HG03039 (cell line): Measurements from ENCODE around the gene BCL10.
A peak's percentile ranks its signal among the peaks of the same experiment; 100 is the strongest.

ENCODE experiments used
- ATAC-seq: cut with Tn5 transposase; IDR thresholded peaks from one replicate; pipeline ENCODE4 v1.9.1; 2021; ENCODE audit warnings: mild to moderate bottlenecking, moderate library complexity; ENCODE audit not compliant: unreplicated experiment

Gene BCL10

GRCh38 chr1:85276215-85276977 is at the start of gene BCL10:
BCL10 (minus strand) TSS chr1:85276632; CDS start chr1:85276352, 280 bp downstream.
- ATAC-seq = peak; percentile 96

- ATAC-seq = no peak
Observed at GRCh38 chr1:85325920-85326319, 49.5 kb upstream of the BCL10 start.

GRCh38 chr1:85323770-85324169 is 47.3 kb upstream of the BCL10 start:
- no peak for ATAC-seq

GRCh38 chr1:85322655-85323054 is 46.2 kb upstream of the BCL10 start:
- no peak for ATAC-seq

GRCh38 chr1:85321237-85321964 is 45.0 kb upstream of the BCL10 start:
- peak; percentile 88 for ATAC-seq

GRCh38 chr1:85320371-85321131 is 44.1 kb upstream of the BCL10 start:
- no peak for ATAC-seq

GRCh38 chr1:85319931-85320330 is 43.5 kb upstream of the BCL10 start:
- ATAC-seq = no peak

GRCh38 chr1:85319491-85319890 is 43.1 kb upstream of the BCL10 start:
- ATAC-seq = no peak

- ATAC-seq = no peak
Observed at GRCh38 chr1:85318217-85318616, 41.8 kb upstream of the BCL10 start.

- ATAC-seq = no peak
Observed at GRCh38 chr1:85317560-85317959, 41.1 kb upstream of the BCL10 start.

- no peak for ATAC-seq
Observed at GRCh38 chr1:85316321-85316720, 39.9 kb upstream of the BCL10 start.

GRCh38 chr1:85315789-85316188 is 39.4 kb upstream of the BCL10 start:
- ATAC-seq = no peak

- no peak for ATAC-seq
Observed at GRCh38 chr1:85314726-85315125, 38.3 kb upstream of the BCL10 start.

- ATAC-seq = no peak
Observed at GRCh38 chr1:85313888-85314696, 37.7 kb upstream of the BCL10 start.

- ATAC-seq = no peak
Observed at GRCh38 chr1:85311818-85312217, 35.4 kb upstream of the BCL10 start.

GRCh38 chr1:85308833-85309350 is 32.5 kb upstream of the BCL10 start:
- no peak for ATAC-seq

- peak; percentile 84 for ATAC-seq
Observed at GRCh38 chr1:85307987-85308832, 31.8 kb upstream of the BCL10 start.

- ATAC-seq = no peak
Observed at GRCh38 chr1:85306236-85306635, 29.8 kb upstream of the BCL10 start.

- ATAC-seq = no peak
Observed at GRCh38 chr1:85303440-85304162, 27.2 kb upstream of the BCL10 start.
